Epithelial cell of prostate (primary cell): ENCODE data around the gene DCDC1.
A peak's percentile ranks its signal among the peaks of the same experiment; 100 is the strongest.

Experiments used
- DNase-seq: peaks from one replicate; pipeline ENCODE4 v3.0.0-alpha.2; 2011; ENCODE audit warnings: low read depth, low spot score
- H3K27ac ChIP-seq: fragments of 450-650 bp; 2 replicates; pipeline ENCODE4 v1.5.1; 2017; ENCODE audit warnings: mild to moderate bottlenecking

DCDC1 gene

GRCh38 chr11:31369348-31370329 lies at the start of gene DCDC1, which contains the start of gene DNAJC24:
DCDC1 (minus strand) TSS chr11:31369739; CDS start chr11:31328280, 41,459 bp downstream.
DNAJC24 (plus strand) TSS chr11:31369860; CDS start chr11:31370749, 889 bp downstream.
- peak within 1 kb of the TSS; percentile 52 for H3K27ac ChIP-seq
- peak; percentile 57 for DNase-seq

GRCh38 chr11:31419138-31419537 lies 49.6 kb upstream of the DCDC1 start:
- DNase-seq = no peak
- H3K27ac ChIP-seq = no peak overlapping the region

- no peak overlapping the region for H3K27ac ChIP-seq
- no peak for DNase-seq
Measured at GRCh38 chr11:31417816-31418215, 48.3 kb upstream of the DCDC1 start.

DNA sequence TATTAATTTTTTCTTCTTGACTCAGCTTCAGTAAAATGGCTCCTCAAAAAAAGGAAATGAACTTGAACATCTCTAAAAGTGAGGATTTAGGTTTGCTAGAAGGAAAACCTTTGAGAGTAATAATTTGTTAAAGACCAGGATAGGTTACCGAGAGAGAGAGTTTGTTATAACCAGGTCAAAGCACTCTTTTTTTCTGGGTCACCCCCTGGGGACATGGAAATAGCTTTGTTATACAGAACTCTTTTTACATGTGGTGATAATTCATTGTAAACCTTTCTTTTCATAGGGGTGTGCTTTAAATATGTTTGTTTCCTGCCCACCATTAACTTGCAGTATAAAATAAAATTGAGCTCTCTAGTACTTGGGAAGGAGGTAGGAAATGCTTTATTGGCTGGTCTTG lies 47.8 kb upstream of the DCDC1 start:
- no peak for DNase-seq
- H3K27ac ChIP-seq = no peak overlapping the region

DNA sequence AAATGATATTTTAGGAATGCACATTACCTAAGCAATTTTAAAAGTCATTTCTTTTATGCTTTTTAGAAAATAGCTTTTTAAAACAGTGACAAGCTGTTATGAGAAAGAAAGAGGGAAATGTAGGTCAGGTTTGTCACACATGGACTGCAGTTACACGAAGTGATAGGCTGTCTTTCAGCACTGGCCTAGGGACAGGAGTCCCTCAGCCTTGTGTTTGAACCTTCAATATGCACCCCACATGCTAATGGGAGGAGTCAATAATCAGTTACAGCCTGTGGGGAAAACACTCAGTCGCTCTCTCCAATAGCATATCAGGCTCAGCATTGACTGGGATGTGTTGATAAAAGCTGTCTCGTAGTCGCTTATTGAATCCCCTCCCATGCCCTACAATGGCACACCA lies 45.9 kb upstream of the DCDC1 start:
- no peak for DNase-seq
- no peak overlapping the region for H3K27ac ChIP-seq

- peak; percentile 46 for DNase-seq
- H3K27ac ChIP-seq = peak overlapping the region; percentile 9
Measured at GRCh38 chr11:31414338-31414737, 44.8 kb upstream of the DCDC1 start.

DNA sequence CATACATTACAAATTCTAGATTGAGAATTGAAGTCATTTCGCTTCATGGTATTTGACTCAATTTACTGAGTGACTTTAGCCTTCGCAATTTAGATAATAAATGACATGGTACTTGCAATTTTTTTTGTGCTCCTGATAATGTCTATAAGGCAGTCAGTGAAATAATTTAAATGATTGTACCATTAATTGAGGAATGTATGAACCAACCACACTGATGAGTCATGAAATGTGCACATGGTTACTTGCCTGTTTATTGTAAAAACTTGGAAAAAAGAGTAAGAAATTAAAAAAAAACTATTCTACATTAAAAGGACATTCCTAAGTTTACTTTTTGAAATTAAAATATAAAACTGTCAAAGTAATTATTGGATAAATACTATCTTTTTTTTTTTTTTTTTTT lies 43.4 kb upstream of the DCDC1 start:
- no peak for DNase-seq
- H3K27ac ChIP-seq = no peak overlapping the region

DNA sequence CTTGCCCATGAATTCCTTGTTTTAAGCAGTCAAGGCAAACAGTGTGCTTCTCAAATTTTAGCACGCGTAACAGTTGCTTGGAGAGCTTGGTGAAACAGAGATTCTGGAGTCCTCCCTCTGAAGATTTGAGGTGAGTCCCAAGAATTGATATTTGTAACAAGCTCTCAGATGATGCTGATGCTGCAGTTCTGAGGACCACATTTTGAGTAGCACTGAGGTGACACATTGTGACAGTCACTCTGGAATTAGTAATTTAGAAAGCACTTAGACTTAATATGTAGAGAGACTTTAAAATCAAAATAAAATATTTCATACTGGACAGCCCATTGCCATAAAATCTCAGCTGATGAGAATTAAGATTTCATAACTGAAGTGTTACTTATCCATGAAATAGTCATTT lies 38.7 kb upstream of the DCDC1 start:
- no peak for DNase-seq
- peak overlapping the region; percentile 9 for H3K27ac ChIP-seq

DNA sequence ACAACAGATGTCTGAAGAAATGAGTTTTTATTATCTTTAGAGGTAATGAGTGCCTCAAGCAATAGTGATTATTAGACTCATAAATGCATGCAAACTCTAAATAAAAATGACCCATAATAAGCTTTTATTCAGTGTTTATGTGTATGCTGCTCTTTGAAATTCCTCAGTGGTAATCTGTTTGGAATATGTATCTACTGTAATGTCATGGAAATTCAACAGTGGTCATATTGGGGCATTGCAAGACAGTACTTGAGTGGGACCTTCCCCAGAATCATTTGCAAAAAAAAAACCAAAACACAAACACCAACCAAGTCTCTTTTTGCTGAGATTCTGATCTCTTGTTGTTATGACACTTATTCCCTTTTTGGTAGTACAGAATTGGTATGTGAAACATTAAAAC lies 35.1 kb upstream of the DCDC1 start:
- no peak for DNase-seq
- H3K27ac ChIP-seq = no peak overlapping the region

DNA sequence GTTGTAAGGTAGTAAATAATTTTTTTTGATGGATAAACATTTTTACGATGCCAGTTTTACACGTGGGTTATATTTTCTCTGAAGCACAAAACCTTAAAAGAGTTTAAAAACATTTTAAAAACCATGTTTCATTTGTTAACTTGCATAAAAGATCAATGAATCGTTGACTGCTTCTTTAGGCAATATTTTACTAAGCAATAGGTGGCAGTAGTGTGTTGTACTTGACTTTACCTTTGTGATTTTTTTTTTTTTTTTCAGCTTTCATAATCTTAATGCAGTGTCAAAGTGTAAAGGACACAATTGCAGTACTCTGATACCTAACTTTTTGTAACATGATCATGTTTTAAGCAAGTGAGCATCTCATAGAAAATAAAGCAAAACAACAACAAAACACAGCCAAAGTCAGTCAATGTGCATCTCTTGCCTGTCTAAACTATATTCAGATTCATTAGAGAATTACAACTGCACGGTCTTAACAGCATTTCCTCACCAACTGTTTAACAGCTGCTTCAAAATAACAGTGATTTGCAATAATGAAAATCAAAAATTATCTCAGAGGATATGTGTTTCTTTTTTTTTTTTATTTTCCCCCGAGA lies 27.8 kb upstream of the DCDC1 start:
- H3K27ac ChIP-seq = no peak overlapping the region
- DNase-seq = no peak

- DNase-seq = peak; percentile 20
- no peak overlapping the region for H3K27ac ChIP-seq
Measured at GRCh38 chr11:31387379-31387778, 17.8 kb upstream of the DCDC1 start.

- no peak overlapping the region for H3K27ac ChIP-seq
- DNase-seq = no peak
Measured at GRCh38 chr11:31383116-31383515, 13.6 kb upstream of the DCDC1 start.

- H3K27ac ChIP-seq = no peak overlapping the region
- DNase-seq = no peak
Measured at GRCh38 chr11:31375879-31376278, 6.3 kb upstream of the DCDC1 start.

GRCh38 chr11:31366795-31367194 lies 2.7 kb downstream of the DCDC1 start:
- no peak overlapping the region for H3K27ac ChIP-seq
- no peak for DNase-seq

- H3K27ac ChIP-seq = no peak overlapping the region
- DNase-seq = no peak
Measured at GRCh38 chr11:31361743-31362142, 7.8 kb downstream of the DCDC1 start.

GRCh38 chr11:31355817-31356216 lies 13.7 kb downstream of the DCDC1 start:
- no peak overlapping the region for H3K27ac ChIP-seq
- no peak for DNase-seq

- no peak for DNase-seq
- no peak overlapping the region for H3K27ac ChIP-seq
Measured at GRCh38 chr11:31355131-31355530, 14.4 kb downstream of the DCDC1 start.

DNA sequence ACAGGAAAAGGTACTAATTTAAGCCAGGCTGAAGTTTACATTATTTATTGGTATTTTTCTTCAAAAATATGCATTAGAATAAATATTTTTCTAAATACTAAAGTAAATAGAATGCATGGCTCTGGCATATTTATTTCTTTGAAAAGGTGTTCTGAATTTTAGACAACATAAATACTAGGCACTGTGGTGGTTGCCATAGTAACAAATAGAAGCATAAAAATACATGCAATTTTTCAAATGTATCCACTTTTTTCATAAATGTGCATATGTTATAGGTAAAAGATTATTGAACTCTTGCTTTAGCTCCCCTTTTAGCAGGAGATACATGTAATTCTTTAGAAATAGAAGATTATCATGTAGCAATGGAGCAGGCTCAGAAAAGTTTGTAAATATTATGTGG lies 18.4 kb downstream of the DCDC1 start:
- no peak for DNase-seq
- H3K27ac ChIP-seq = no peak overlapping the region

DNA sequence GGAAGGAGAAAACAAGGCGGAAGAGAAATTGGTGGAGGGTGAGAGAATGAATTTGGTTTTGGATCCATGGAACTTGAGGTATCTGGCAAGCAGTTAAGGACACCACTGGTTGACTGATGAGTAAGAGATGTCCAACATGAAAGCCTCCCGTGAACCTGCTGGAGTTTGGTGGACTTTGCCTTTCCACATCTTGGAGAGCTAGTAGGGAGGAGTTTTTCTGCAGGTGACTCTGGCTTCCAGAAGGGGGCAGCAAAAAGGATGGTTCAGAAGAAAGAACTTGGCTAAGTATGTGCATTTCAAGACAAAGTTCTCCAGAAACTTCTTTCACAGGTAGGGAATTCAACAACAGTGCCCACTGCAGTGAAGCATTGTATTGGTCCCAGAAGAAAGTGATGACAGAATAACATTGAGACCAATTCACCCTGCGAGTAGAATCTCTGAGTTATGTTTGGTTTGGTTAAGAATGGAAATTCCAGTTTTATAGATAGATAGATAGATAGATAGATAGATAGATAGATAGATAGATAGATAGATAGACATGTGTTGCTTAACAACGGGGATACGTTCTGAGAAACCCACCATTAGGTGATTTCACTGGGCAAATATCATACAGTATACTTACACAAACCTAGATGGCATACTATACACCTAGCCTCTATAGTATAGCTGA lies 28.5 kb downstream of the DCDC1 start:
- DNase-seq = no peak
- H3K27ac ChIP-seq = no peak overlapping the region

DNA sequence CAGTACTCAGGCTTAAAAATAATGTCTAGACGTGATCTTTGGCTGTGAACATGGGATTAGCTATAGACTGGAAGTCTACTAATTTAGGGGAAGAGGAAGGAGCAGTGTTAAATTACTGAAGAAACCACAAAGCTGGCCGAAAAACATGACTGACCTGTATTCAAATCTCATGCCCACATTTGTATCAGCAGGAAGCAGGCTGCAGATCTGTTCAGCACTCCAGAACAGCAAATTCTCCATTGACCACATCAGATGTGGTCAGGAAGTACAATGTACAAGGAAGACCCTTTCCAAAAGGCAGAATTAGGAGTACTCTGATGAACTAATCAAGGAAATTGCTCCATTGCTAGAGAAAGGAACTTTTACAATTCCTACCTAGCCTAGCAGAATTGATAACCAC lies 31.7 kb downstream of the DCDC1 start:
- no peak for DNase-seq
- H3K27ac ChIP-seq = no peak overlapping the region

DNA sequence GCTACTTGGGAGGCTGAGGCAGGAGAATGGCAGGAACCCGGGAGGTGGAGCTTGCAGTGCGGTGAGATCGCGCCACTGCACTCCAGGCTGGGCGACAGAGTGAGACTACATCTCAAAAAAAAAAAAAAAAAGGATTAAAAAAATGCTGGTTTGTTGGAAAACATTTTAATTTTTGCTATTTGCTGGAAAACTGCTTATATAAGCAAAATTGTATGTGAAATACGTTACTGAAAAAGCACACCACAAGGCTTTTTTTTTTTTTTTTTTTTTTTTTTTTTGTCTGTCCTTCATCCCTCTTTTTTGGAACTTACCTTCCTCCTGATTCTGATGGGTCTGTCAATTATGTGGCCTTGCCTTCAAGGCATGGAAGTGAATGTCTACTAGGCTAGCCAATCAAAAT lies 40.8 kb downstream of the DCDC1 start:
- H3K27ac ChIP-seq = no peak overlapping the region
- no peak for DNase-seq
